HG02623 (cell line): ENCODE results near the gene NMUR1.

Source experiments
- ATAC-seq: cut with Tn5 transposase; IDR thresholded peaks from one replicate; pipeline ENCODE4 v1.9.1; 2021; ENCODE audit warnings: moderate library complexity; ENCODE audit not compliant: unreplicated experiment

Gene NMUR1

GRCh38 chr2:231489990-231490389, 40.3 kb downstream of the NMUR1 start:
- ATAC-seq = no peak

- no peak for ATAC-seq
Observed at GRCh38 chr2:231488331-231488730, 41.9 kb downstream of the NMUR1 start.

- ATAC-seq = no peak
Observed at GRCh38 chr2:231486851-231487596, 43.2 kb downstream of the NMUR1 start.

GRCh38 chr2:231483398-231484329, 46.6 kb downstream of the NMUR1 start:
- ATAC-seq = no peak

- ATAC-seq = peak; percentile 64
Observed at GRCh38 chr2:231482806-231483391, 47.3 kb downstream of the NMUR1 start.

- no peak for ATAC-seq
Observed at GRCh38 chr2:231480781-231481180, 49.5 kb downstream of the NMUR1 start.

- ATAC-seq = no peak
Observed at GRCh38 chr2:231479455-231479854, 50.8 kb downstream of the NMUR1 start.

- ATAC-seq = no peak
Observed at GRCh38 chr2:231476920-231477319, 53.3 kb downstream of the NMUR1 start.

GRCh38 chr2:231475965-231476364, 54.3 kb downstream of the NMUR1 start:
- ATAC-seq = no peak
